HG03045 (cell line): ENCODE data around the gene ESD.

ENCODE experiments used
- ATAC-seq: cut with Tn5 transposase; IDR thresholded peaks from one replicate; pipeline ENCODE4 v1.9.1; 2021; ENCODE audit warnings: mild to moderate bottlenecking, moderate library complexity; ENCODE audit not compliant: unreplicated experiment

The ESD gene

DNA sequence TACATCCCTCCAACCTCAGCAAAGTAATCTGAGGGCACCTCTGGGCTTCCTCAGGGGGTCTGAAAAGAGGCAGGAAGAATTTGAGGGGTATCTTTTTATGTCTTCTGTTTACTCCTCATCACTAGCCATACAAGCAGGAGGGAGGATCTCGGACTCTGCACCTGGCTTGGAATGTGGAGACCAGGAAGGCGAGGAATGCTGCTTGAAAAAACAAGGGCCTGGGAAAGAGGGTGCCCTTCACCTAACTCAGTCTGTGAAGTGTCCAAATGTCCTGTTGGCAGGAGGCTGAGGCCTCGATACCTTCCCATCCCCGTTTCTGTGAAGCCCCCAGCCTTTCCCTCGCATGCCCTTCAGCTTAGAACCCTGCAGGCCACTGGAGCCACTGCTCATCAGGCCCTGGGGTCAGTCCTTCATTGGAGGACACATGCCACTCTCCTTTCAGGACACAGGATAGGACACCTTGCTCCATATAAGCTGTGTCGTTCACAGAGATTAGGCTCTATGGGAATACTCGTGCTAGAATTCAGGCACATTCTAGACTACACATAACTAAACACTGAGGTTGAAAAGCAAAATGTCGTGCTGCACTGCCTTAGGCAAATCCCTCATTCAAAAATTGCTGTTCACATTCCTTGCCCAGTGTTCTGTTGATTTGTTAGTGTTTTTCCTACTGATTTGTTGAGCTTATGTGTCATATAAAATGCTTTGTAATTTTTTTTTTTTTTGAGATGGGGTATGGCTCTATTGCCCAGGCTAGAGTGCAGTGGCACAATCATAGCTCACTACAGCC, 49.7 kb downstream of the ESD start:
- ATAC-seq: no peak

DNA sequence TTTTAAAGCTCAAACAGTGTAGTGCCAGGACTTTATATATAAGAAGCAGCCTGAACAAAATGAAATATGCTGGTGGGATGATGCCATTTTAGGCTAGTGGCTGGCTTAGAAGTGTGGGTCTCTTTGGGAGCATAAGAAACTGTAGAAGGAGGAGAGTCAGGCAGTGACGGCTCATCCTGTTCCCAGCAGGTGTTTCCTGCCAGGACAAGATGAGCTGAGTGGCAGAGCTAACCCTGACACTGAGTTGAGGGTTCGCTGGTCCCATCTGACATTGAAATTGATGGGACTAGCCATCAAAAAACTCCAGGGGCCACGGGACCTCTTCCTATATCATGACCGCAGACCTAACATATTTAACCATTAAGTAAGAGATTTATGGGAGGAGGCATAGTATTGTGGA, 51.3 kb downstream of the ESD start:
- no peak for ATAC-seq

DNA sequence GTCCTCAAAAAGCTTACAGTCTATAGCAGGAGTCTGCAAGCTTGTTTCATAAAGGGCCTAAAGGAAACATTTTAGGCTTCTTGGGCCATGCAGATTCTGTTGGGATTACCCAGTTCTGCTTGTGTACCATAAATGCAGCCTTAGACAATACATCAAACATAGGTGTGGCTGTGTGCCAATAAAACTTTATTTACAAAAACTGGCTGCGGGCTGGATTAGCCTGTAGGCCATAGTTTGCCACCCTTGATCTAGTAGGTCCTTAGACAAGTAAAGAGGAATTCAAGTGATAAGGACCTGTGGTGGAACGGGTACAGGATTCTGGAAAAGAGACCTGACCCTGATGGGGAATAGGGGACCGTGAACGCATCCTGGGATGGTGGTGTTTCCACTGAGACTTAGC, 51.9 kb downstream of the ESD start:
- no peak for ATAC-seq

DNA sequence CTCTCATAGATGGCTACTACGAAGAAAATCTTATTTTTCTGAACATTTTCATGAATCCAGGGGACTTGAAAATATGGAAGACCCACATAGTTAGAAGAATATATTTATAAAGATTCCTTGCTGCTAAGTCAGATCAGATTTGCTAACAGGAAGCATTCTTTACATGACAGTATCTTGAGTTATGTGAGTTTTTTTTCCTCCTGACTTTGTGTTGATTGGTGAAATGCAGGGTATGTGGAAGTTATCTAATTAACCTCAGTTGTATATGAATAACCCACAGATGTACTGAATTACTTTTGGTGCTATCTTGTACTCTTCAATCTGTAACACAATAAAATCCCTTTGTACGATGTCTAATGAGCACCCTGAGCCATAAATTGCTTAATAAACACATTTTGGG, 53.8 kb downstream of the ESD start:
- ATAC-seq: no peak

DNA sequence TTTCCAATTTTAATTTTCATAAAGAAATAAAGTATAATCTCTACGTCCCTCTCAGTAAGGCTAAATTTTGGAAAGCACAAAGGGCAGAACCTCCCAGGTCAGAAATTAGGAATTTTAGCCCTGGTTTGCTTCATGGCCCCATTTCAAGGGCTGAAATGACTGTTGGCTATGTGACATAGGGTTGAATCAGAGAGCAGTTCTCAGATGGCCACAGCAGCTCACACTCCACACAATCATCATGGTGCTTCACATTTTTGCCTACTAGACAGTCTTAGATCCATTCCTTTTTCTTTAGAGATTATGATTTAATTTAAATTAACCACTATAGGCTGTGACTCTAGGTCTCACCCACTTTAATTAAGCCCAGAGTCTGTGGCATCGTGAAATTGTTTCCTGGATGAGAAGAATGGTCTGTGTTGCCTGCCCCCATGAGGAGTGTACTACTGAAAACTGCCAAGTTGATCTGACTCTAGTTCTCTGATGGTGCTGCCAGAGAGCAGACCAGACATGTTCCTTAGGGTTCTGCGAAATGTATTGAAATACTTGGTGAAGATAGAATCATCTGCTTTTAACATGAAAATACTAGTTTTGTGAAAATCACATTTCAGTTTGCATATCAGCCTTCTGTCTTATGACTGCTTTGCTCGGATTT, 57.4 kb downstream of the ESD start:
- ATAC-seq: no peak

DNA sequence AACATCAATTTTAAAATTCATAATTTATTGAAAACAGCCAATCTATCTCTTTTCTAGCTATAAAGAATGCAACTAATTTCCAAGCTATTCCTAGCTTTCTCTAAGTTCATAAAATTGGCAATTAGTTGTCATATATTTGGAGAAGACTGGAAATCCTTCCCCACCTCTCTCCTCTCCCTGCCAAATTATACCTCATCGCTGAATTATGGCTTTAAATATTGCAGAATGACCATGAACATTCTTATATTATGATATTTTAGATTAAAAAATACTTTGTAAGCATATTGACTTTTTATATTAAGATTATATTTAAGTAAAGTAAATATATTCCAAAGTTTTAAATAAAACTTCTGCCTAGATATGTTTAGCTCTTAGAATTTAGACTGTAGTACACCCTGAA, 58.2 kb downstream of the ESD start:
- no peak for ATAC-seq

DNA sequence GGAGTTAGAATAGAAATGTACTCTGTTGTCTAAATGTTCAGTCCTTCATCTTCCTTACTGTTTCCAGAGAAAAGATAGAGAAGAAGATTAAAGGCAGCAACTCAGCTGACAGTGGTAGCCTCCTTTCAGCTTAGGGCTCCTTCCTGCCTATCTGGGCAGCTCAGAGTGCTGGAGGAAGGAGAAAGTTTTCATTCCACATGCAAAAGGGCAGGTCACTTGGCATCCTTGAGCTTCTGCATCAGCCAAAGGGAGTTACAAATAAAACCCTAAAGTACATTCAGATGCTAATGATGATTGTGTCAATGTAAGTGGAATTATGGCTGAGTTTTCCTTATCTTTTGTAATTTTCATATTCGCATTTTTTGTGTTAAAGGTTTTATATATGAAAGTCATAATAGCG, 58.9 kb downstream of the ESD start:
- ATAC-seq: no peak

DNA sequence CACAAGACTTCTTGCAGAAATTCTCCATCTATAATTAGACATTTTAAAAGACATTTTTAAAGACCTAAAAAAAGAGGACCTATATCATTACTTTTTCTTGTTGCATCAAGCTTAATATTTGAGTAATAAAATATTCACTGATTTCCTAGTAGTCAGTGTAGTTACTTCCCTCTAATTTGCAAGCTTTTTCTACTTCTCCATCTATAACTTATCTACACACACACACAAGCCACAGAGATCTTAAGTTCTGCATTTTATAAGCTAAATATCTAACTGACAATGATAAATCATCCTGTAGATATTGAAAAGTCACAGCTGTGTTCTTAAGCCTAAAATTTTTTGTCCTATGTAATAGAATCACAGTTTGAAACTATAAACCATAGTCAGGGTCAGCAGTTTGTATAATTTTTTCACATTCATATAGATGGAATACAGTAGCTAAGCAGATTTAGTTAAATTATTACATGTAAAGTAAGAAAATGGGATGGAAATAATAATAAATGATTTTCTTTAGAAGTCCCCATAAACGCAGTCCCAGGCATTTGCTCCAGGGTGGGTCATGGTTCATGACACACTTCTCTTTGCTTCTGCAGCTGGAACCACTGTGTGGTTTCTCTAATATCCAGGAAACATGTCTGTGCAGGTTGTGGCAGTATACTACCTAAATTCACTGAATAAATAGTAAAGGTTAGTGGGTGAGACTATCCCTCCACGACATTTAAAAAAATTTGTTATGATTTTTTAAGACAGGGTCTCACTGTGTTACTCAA, 60.2 kb downstream of the ESD start:
- no peak for ATAC-seq

DNA sequence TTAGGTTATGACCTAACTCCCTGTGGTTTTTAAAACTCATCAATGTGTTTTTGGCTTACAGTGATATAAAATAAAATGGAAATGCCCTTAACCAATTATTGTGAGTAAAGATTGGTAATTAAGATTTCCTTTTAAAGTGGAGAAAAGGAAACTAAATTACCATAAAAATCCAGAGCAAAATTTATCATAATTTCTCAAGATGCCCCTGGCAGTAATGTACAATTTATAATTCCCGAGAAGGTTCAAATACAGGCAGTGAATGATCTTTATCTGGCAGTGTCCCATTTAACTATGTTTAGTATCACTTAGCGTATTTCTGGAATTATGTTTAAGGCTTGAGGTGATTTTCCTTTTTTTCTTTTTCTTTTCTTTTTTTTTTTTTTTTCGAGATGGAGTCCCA, 61.5 kb downstream of the ESD start:
- no peak for ATAC-seq

DNA sequence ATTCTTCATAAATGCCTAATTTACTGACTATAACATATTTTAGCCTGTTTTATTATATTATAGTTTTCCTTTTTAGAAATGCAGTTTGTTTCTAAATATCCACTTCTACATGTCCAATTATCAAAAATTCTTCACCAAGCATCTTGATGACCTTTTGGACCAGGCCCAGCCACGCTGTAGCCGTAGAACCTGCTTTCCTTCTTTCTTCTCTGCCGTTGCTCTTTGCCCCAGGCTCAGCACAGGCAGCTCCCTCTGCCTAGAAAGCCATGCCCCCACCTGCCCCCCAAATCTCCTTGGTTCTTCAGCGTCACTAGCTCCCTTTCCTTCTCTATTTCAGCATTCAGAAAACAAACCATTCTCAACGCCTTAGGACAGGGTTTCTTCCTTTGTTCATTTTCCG, 65.4 kb downstream of the ESD start:
- ATAC-seq: no peak

DNA sequence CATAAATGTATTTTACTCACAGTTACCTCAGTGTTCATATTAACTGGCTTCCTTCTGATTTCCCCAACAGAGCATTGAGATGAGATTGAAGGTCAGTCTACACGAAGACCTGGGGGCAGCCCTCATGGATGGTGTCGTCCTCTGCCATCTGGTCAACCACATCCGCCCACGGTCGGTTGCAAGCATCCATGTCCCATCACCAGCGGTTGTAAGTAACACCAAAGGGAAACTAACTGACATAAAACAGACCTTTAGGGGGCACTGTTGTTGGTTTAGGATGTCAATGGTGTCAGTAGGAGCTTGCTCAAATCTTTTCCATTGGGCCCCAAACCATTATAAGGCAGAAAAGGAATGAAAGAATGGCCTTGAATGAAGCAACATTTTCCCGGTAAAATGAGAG, 68.2 kb downstream of the ESD start:
- ATAC-seq: no peak

DNA sequence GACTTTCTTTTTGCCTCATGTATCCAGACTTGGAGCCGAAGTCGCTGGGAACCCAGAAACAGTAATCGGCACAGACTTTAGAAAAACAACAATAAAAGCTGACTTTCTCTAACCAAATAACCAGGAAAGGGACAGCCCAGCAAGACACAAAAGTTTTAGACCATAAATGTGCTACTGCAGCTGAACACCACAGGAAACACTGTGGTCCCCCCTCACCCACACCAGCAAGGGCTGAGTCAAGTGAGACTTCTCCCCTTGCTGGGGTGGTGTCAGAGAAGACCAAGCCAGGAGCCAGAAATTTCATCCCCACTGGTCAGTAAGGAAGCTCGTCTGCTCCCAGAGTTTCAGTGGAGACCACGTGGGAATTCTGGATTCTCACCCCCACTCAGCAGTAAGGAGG, 70.6 kb downstream of the ESD start:
- no peak for ATAC-seq
